Stimulated activated CD4-positive, alpha-beta T cell treated with anti-CD3 and anti-CD28 coated beads, TNF-alpha, amount 100 ng/mL, for 1 hour (primary cell): Measurements from ENCODE around the gene CNPY4.

Experiments
- DNase-seq, 3 donors: peaks; one replicate each; pipeline ENCODE4 v3.0.0-alpha.2; 2020; ENCODE audit warnings: low read depth in 3 of 3, low spot score in 1 of 3

Gene CNPY4

DNA sequence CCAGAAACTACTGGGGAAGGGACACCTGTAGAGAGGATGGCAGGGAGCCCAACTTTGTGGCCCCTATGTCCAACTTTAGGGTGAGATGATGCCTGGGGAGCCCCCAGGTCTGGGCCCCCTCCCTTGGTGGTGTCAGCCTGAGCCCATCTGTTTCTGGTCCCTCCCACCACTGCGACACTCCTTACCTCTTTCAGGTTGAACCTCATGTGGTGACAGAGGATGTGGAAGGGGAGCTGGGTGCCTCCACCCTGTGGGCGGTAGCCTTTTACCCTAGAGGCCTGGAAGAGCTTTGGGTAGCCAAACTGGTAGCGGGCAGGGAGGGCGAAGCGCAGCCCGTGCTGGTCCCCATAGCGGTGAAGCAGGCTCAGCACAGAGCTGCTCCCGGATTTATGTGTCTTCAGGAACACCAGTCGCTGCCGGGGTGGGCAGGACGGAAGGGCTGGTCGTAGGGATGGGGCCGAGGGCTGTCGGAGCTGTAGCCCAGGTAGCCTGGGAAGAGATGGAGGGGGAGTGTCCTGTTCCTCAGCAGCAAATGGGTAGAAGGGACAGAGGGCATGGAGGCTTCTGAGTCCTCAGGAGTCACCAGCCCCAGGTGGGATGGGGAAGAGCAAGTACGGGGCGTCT, 47.0 kb downstream of the CNPY4 start:
- no peak for DNase-seq

- no peak for DNase-seq
These were observed 47.8 kb downstream of the CNPY4 start for GRCh38 chr7:100166970-100167911.

DNA sequence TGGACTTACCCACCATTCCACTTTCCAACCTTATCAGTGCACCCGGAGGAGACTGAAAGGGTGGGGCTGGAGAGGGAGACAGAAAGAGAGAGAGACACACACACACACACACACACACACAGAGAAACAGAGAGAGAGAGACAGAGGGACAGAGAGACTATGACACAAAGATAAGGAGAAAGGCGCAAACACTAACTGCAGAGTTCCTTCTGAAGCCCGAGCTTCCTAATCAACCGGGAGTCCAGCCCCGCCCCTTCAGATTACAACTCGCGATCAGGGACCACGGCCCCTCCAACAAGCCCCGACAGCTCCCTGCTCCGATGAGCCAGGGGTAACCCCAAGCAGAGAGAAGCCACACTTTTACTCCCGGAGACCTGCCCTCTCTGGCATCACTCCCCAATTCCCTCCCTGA, 48.5 kb downstream of the CNPY4 start:
- DNase-seq = no peak

DNA sequence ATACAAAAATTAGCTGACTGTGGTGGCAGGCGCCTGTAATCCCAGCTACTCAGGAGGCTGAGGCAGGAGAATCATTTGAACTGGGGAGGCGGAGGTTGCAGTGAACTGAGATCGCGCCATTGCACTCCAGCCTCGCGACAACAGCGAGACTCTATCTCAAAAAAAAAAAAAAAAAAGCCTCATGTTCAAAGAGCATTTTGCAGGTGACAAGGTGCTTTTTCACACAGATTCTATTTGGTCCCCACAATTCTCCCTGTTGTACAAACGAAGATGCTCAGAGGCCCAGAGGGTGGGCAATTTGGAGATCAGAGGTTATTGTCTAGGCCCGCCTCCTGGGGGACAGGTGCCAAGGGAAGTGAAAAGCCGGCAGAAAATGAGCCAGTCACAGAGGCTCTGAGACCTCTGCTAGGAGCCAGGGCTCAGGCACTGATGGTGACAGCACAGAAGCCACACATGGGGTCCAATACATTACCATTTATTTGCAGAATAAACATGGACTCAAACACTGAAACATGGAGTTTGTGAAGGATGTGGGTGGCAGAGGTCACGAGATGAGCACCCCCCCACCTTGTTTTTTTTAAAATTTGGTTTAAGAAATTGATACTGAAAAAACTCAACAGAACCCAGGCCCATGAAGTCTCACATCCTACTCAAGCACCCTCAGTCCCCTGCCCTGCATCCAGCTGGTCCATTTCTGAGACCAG, 49.9 kb downstream of the CNPY4 start:
- no peak for DNase-seq

DNA sequence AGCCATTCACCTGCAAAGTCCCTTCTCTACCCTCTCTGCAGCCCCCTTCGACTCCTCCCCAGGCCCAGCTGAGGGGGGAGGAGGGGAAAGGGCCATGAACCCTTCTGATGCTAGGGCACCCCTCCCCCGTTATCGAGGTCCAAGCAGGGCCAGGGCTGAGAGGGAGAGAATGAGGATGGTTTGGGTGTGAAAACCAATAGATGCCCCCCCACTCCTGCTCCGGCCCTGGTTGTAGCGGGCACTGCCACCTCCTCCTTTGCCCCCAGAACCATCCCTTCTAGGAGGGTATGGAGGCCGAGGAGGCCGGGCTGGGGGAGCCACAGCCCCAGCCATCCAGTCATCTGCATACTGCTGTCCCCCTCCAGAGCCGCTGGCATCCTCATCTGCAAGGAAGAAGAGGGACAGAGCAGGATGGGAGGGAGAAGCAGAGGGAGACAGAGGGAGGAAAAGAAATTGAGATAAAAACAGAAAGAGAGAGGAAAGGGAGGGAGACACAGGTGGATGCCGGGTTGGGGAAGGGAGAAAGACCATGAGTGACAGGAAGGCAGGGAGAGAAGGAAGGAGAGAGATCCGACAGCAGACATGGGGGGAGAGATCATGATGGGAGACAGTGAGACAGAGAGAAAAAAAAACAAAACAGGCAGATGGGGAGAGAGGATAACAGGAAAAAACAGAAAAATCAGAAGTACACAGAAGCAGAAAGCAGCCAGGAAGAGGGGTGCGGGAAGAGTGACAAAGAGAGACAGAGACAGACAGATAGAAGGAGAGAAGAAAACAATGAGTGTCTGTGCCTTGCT, 50.9 kb downstream of the CNPY4 start:
- DNase-seq = no peak

- no peak for DNase-seq
These were observed 51.8 kb downstream of the CNPY4 start for GRCh38 chr7:100171087-100171681.

DNA sequence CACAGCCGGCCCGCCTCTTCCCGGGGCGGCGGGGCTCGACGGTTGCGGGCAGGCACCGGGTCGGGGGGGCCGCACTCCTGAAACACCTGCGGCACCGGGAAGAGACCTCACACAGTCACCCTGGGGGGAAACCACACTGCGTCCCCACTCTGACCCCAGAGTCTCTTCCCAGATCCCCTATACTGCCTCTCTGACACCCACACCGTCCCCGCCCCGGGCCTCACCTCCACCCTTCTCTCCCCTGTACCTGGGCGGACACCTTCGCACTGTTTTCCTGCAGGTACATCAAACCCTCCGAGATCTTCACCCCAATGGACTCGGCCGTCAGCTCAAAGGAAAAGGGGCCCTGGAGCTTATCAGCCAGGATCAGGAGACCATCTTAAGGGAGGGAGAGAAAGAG, 52.4 kb downstream of the CNPY4 start:
- no peak for DNase-seq

DNA sequence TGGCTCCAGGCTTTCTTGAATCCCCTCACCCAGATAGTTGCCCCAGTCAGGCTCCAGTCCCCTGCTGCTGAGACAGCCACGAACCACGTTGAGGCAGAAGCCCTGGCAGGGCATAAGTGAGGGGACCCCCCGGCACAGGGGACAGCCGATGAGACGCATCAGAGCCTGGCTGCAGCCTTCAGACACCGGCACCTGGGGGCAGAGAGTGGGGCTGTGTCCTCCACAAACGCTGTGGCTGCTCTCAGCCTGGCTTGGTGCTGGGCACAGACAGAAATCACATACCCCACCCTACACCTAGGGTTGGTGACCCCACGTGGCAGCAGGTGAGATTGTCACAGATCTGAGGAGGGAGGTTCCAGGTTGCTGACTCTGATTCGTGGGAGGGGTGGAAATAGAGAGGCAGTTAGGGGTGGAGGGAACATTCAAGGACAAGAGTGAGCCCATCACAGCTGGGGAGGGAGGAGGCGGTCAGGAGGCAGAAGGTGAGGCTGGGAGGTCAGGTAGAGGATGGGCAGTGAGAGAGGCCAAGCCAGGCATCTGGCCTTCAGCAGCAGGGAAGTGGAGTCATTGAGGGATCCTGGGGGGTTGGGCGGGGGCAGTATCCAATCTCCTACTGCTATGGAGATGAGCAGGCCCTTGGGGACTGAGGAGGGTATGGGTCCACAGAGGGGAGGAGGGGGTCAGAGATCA, 54.5 kb downstream of the CNPY4 start:
- DNase-seq = no peak

DNA sequence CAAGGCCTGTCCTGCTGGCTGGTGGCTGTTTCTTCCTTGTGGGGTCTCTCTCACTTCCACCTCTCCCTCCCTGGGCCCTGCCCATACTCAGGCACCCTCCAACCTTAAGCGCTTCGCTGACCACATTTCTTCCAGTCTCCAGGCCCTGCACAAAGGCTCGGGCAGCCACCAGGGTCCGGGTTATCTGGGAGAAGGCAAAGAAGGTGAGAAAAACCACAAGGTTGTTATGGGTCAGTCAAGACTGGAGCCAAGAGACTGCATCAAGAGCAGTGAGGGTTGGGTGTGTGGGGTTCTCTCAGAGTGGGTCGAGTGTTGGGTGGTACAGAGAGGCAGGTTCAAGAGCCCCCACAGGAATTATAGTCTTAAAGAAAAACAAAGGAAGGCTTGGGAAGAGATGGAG, 55.1 kb downstream of the CNPY4 start:
- no peak for DNase-seq
